Activated T-cell treated with anti-CD3 and anti-CD28 coated beads, Interleukin-2, amount 50 U/mL, for 1 hour (primary cell): ENCODE data around the gene PRR22.
"Not testable (repeated sequence)": the region's sequence is repeated elsewhere in the genome, so short reads cannot be mapped to it uniquely, and the experiment has no call there.

Experiments
- DNase-seq: peaks from one replicate; pipeline ENCODE4 v3.0.0-alpha.2; 2020

Gene PRR22

GRCh38 chr19:5743630-5744029, 40.9 kb downstream of the PRR22 start:
- no peak for DNase-seq

GRCh38 chr19:5742051-5742450, 42.5 kb downstream of the PRR22 start:
- DNase-seq, result no peak

GRCh38 chr19:5738423-5738822, 46.1 kb downstream of the PRR22 start:
- DNase-seq, result no peak

GRCh38 chr19:5733172-5733571, 51.4 kb downstream of the PRR22 start:
- not testable (repeated sequence) for DNase-seq
